Activated CD8-positive, alpha-beta memory T cell treated with anti-CD3 and anti-CD28 coated beads for 24 hours (primary cell): ENCODE results near the gene CCSER1.
"Not testable (repeated sequence)": the region's sequence is repeated elsewhere in the genome, so short reads cannot be mapped to it uniquely, and the experiment has no call there.

Experiments
- DNase-seq: peaks from one replicate; pipeline ENCODE4 v3.0.0-alpha.2; 2020

CCSER1 gene

GRCh38 chr4:91220315-91220714 is 1093.1 kb downstream of the CCSER1 start:
- no peak for DNase-seq

- DNase-seq: no peak
These were observed 1094.8 kb downstream of the CCSER1 start for GRCh38 chr4:91222014-91222413.

- DNase-seq: no peak
These were observed 1099.7 kb downstream of the CCSER1 start for GRCh38 chr4:91226867-91227266.

- no peak for DNase-seq
These were observed 1101.5 kb downstream of the CCSER1 start for GRCh38 chr4:91228659-91229058.

GRCh38 chr4:91233164-91233563 is 1106.0 kb downstream of the CCSER1 start:
- no peak for DNase-seq

- no peak for DNase-seq
These were observed 1115.9 kb downstream of the CCSER1 start for GRCh38 chr4:91243132-91243531.

- no peak for DNase-seq
These were observed 1128.8 kb downstream of the CCSER1 start for GRCh38 chr4:91256043-91256442.

- DNase-seq: no peak
These were observed 1129.6 kb downstream of the CCSER1 start for GRCh38 chr4:91256751-91257150.

- DNase-seq: no peak
These were observed 1130.5 kb downstream of the CCSER1 start for GRCh38 chr4:91257721-91258120.

- no peak for DNase-seq
These were observed 1131.1 kb downstream of the CCSER1 start for GRCh38 chr4:91258326-91258725.

- no peak for DNase-seq
These were observed 1140.3 kb downstream of the CCSER1 start for GRCh38 chr4:91267543-91267942.

GRCh38 chr4:91268481-91268880 is 1141.3 kb downstream of the CCSER1 start:
- not testable (repeated sequence) for DNase-seq

GRCh38 chr4:91268913-91269312 is 1141.7 kb downstream of the CCSER1 start:
- DNase-seq: no peak

GRCh38 chr4:91279899-91280298 is 1152.7 kb downstream of the CCSER1 start:
- no peak for DNase-seq

GRCh38 chr4:91280551-91281290 is 1153.5 kb downstream of the CCSER1 start:
- no peak for DNase-seq

- no peak for DNase-seq
These were observed 1155.0 kb downstream of the CCSER1 start for GRCh38 chr4:91282217-91282616.

- no peak for DNase-seq
These were observed 1156.6 kb downstream of the CCSER1 start for GRCh38 chr4:91283726-91284230.

GRCh38 chr4:91284480-91284879 is 1157.3 kb downstream of the CCSER1 start:
- DNase-seq: no peak

- no peak for DNase-seq
These were observed 1158.3 kb downstream of the CCSER1 start for GRCh38 chr4:91285487-91285886.

GRCh38 chr4:91288702-91289311 is 1161.6 kb downstream of the CCSER1 start:
- DNase-seq: no peak

GRCh38 chr4:91298156-91298700 is 1171.0 kb downstream of the CCSER1 start:
- DNase-seq: no peak

GRCh38 chr4:91298824-91299223 is 1171.6 kb downstream of the CCSER1 start:
- DNase-seq: no peak

- no peak for DNase-seq
These were observed 1174.9 kb downstream of the CCSER1 start for GRCh38 chr4:91302120-91302519.

- DNase-seq: no peak
These were observed 1177.1 kb downstream of the CCSER1 start for GRCh38 chr4:91304292-91304691.
